ENCODE results near the gene RSRP1. TPM values are rescaled to one million over a fixed set of nuclear protein-coding genes. Genes with fewer than 3 reads are reported as not detected.

RSRP1 gene
- total RNA-seq, 4 donors from 2014 or later, result 229 to 358 (median 274) TPM

GRCh38 chr1:25219661-25220251 lies 27.5 kb downstream of the RSRP1 start:
- Histone ChIP-seq H3K4me1 (no peaks in the 10 kb centered on the region), H3K27ac (peak overlapping the region in 1 of 4 donors; percentile 18), H3K36me3 (peaks cover 0 to 42% (median 0%) of the 10 kb centered on the region in 3 donors), H3K27me3 (no peaks in the 10 kb centered on the region), H3K4me3 (no peak overlapping the region), H3K9me3 (no peaks in the 10 kb centered on the region)
- DNase-seq, result peak in 1 of 3 donors; percentile 45
- TF ChIP-seq POLR2A (IDR thresholded peaks at IDR 0.05), result no peak
- TF ChIP-seq, protein P1, sequence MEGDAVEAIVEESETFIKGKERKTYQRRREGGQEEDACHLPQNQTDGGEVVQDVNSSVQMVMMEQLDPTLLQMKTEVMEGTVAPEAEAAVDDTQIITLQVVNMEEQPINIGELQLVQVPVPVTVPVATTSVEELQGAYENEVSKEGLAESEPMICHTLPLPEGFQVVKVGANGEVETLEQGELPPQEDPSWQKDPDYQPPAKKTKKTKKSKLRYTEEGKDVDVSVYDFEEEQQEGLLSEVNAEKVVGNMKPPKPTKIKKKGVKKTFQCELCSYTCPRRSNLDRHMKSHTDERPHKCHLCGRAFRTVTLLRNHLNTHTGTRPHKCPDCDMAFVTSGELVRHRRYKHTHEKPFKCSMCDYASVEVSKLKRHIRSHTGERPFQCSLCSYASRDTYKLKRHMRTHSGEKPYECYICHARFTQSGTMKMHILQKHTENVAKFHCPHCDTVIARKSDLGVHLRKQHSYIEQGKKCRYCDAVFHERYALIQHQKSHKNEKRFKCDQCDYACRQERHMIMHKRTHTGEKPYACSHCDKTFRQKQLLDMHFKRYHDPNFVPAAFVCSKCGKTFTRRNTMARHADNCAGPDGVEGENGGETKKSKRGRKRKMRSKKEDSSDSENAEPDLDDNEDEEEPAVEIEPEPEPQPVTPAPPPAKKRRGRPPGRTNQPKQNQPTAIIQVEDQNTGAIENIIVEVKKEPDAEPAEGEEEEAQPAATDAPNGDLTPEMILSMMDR (IDR thresholded peaks at IDR 0.05), result no peak

- no peak for TF ChIP-seq POLR2A (IDR thresholded peaks at IDR 0.05)
- TF ChIP-seq, protein P1 (IDR thresholded peaks at IDR 0.05), result no peak
- no peaks in the 10 kb centered on the region for H3K4me1 ChIP-seq
- no peaks in the 10 kb centered on the region for H3K9me3 ChIP-seq
- peak in 1 of 3 donors; percentile 26 for DNase-seq
- H3K36me3 ChIP-seq, result peaks cover 0 to 22% (median 0%) of the 10 kb centered on the region in 3 donors
- no peak overlapping the region for H3K27ac ChIP-seq
- no peaks in the 10 kb centered on the region for H3K27me3 ChIP-seq
- H3K4me3 ChIP-seq, result no peak overlapping the region
These were observed 29.5 kb downstream of the RSRP1 start for GRCh38 chr1:25217598-25218232.

- DNase-seq, result no peak
- H3K4me3 ChIP-seq, result no peak overlapping the region
- no peak overlapping the region for H3K27ac ChIP-seq
- TF ChIP-seq POLR2A (IDR thresholded peaks at IDR 0.05), result no peak
- TF ChIP-seq, protein P1 (IDR thresholded peaks at IDR 0.05), result no peak
- no peaks in the 10 kb centered on the region for H3K4me1 ChIP-seq
- H3K36me3 ChIP-seq, result peaks cover 0 to 15% (median 0%) of the 10 kb centered on the region in 3 donors
- H3K9me3 ChIP-seq, result no peaks in the 10 kb centered on the region
- H3K27me3 ChIP-seq, result no peaks in the 10 kb centered on the region
These were observed 30.2 kb downstream of the RSRP1 start for GRCh38 chr1:25217015-25217414.

GRCh38 chr1:25216123-25216522 lies 31.1 kb downstream of the RSRP1 start:
- H3K4me1 ChIP-seq, result no peaks in the 10 kb centered on the region
- TF ChIP-seq, protein P1 (IDR thresholded peaks at IDR 0.05), result no peak
- TF ChIP-seq POLR2A (IDR thresholded peaks at IDR 0.05), result no peak

DNA sequence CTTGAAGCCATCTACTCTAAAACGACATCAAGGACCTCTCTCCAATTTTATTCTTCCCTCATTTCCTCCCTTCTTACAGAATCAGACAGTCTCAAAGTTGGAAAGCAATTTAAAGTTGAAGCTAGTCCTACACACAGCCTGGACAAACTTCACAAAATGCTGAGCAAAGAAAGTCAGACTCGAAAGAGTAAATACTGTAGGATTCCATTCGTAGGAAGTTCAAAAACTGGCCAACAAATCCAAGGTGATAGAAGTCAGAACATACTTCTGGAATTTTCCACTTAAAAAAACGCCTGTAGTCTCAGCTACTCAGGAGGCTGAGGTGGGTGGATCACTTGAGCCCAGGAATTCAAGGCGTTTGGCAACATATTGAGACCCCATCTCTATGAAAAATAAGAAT lies 34.5 kb downstream of the RSRP1 start:
- Histone ChIP-seq H3K9me3 (no peaks in the 10 kb centered on the region), H3K36me3 (no peaks in the 10 kb centered on the region), H3K4me3 (no peak overlapping the region), H3K27me3 (no peaks in the 10 kb centered on the region), H3K4me1 (peaks cover 0 to 4% (median 0%) of the 10 kb centered on the region in 4 donors), H3K27ac (no peak overlapping the region)
- TF ChIP-seq, protein P1 (IDR thresholded peaks at IDR 0.05), result no peak
- TF ChIP-seq POLR2A (IDR thresholded peaks at IDR 0.05), result no peak
- no peak for DNase-seq

More at GRCh38 chr1:25216123-25216522, 31.1 kb downstream of the RSRP1 start:
- Histone ChIP-seq H3K27ac (no peak overlapping the region), H3K4me3 (no peak overlapping the region), H3K36me3 (peaks cover 0 to 6% (median 0%) of the 10 kb centered on the region in 3 donors), H3K9me3 (no peaks in the 10 kb centered on the region), H3K27me3 (no peaks in the 10 kb centered on the region)
- DNase-seq, result peak in 1 of 3 donors; percentile 9

All from Peyer's patch (tissue), 4 donors.